WI38 (cell line): ENCODE data around the gene FAM135A.
A peak's percentile ranks its signal among the peaks of the same experiment; 100 is the strongest.

Experiments used
- H3K4me3 ChIP-seq: 2 replicates; pipeline ENCODE4 v1.5.1; 2011; ENCODE audit warnings: low read depth, mild to moderate bottlenecking, control low read depth, low read length
- CTCF ChIP-seq: IDR thresholded peaks from 2 replicates; pipeline ENCODE4 v1.5.1; 2012; ENCODE audit warnings: low read depth, mild to moderate bottlenecking, control low read depth, low read length

The FAM135A gene

GRCh38 chr6:70375882-70376281 is 37.4 kb upstream of the FAM135A start:
- no peak overlapping the region for H3K4me3 ChIP-seq
- peak; percentile 5; the same call in 1 of the 2 replicates for TF ChIP-seq CTCF

DNA sequence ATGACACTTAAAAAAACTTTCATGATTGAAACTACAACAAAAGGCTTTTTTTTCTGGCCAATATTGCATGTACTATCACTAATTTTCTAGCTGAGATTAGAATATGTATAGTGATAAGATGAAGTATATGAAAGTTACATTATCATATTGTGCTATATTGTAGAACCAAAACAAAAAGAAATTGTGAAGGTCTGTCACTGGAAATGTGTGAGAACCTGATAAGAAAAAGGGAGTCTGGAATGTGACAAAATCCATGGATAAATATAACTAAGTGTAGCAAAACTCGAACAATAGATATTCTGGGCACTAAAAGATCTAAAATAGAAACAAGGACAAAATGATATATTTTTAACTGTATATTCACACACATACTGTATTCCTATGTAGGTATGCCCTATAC is 36.7 kb upstream of the FAM135A start:
- no peak overlapping the region for H3K4me3 ChIP-seq
- TF ChIP-seq CTCF: no peak

DNA sequence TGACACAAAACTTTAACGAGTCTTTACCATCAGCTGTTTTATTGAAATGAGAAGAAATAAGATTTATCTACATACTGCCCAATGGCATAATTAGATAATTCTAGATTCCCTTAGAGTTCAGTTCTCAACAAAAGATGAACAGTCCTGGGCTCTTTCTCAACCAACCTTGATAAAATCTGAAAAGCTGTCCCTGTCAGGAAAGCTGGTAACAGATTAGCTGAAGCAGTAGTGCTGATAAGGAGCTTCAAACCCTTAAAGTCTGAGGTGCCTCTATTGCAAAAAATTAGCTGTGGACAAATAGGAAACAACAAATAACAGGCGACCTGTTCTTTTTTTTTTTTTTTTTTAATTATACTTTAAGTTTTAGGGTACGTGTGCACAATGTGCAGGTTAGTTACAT is 35.9 kb upstream of the FAM135A start:
- no peak for TF ChIP-seq CTCF
- no peak overlapping the region for H3K4me3 ChIP-seq

- no peak for TF ChIP-seq CTCF
- no peak overlapping the region for H3K4me3 ChIP-seq
These were observed 33.8 kb upstream of the FAM135A start for GRCh38 chr6:70379473-70380013.

- no peak for TF ChIP-seq CTCF
- no peak overlapping the region for H3K4me3 ChIP-seq
These were observed 33.1 kb upstream of the FAM135A start for GRCh38 chr6:70380252-70380651.

GRCh38 chr6:70380771-70381416 is 32.4 kb upstream of the FAM135A start:
- TF ChIP-seq CTCF: no peak
- H3K4me3 ChIP-seq: no peak overlapping the region

DNA sequence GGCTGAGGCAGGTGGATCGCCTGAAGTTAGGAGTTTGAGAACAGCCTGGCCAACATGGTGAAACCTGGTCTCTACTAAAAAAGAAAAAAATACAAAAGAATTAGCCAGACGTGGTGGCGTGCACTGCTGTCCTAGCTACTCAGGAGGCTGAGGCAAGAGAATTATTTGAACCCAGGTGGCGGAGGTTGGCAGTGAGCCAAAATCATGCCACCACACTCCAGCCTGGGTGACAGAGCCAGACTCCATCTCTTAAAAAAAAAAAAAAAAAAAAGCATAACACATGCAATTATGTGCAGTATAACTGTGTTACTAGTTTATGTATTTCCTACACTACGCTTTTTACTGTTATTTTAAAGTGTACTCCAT is 31.9 kb upstream of the FAM135A start:
- TF ChIP-seq CTCF: no peak
- H3K4me3 ChIP-seq: no peak overlapping the region
